Keratinocyte (primary cell): ENCODE data around the gene GTF3C5.
"Not testable (repeated sequence)": the region's sequence is repeated elsewhere in the genome, so short reads cannot be mapped to it uniquely, and the experiment has no call there.

Experiments
- EZH2 ChIP-seq: IDR thresholded peaks from one replicate; pipeline ENCODE4 v1.6.1; 2012; ENCODE audit warnings: inconsistent platforms, mild to moderate bottlenecking, low read length, moderate library complexity
- TF ChIP-seq, protein P1 (sequence below), 3 experiments: IDR thresholded peaks in 1 of 3; conservative IDR thresholded peaks in 1 of 3; optimal IDR thresholded peaks in 1 of 3; 2 replicates in 2 of 3; 3 replicates in 1 of 3; pipeline versions ENCODE3 to v1.5.1; 2011; ENCODE audit warnings: low read length in 3 of 3, mild to moderate bottlenecking in 3 of 3, moderate library complexity in 2 of 3, control low read depth in 1 of 3, inconsistent platforms in 1 of 3; ENCODE audit not compliant: insufficient read depth in 2 of 3; ENCODE audit errors: extremely low read depth in 1 of 3

DNA sequence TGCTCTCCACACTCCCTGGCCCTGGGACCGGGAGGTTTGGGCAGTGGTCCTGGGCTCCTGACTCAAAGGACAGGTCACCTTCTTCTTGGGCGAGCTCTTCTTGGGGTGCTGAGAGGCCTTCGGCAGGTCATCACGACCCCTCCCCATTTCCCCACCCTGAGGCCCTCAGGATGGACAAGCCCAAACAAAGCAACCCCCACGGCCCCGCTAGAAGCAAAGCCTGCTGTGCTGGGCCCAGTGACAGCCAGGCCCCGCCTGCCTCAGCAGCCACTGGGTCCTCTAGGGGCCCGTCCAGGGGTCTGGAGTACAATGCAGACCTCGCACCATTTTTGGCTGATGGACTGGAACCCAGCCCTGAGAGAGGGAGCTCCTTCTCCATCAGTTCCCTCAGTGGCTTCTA, 52.9 kb downstream of the GTF3C5 start:
- TF ChIP-seq, protein P1, sequence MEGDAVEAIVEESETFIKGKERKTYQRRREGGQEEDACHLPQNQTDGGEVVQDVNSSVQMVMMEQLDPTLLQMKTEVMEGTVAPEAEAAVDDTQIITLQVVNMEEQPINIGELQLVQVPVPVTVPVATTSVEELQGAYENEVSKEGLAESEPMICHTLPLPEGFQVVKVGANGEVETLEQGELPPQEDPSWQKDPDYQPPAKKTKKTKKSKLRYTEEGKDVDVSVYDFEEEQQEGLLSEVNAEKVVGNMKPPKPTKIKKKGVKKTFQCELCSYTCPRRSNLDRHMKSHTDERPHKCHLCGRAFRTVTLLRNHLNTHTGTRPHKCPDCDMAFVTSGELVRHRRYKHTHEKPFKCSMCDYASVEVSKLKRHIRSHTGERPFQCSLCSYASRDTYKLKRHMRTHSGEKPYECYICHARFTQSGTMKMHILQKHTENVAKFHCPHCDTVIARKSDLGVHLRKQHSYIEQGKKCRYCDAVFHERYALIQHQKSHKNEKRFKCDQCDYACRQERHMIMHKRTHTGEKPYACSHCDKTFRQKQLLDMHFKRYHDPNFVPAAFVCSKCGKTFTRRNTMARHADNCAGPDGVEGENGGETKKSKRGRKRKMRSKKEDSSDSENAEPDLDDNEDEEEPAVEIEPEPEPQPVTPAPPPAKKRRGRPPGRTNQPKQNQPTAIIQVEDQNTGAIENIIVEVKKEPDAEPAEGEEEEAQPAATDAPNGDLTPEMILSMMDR (optimal IDR thresholded peaks at IDR 0.05 in 1 of 3, IDR thresholded peaks at IDR 0.05 in 1 of 3, conservative IDR thresholded peaks at IDR 0.05 in 1 of 3; ENCODE audit: extremely low read depth in 1 of 3, insufficient read depth in 2 of 3, low read length in 3 of 3): not testable (repeated sequence)
- not testable (repeated sequence) for TF ChIP-seq EZH2
